ENCODE data around the gene TRAFD1.

The TRAFD1 gene

DNA sequence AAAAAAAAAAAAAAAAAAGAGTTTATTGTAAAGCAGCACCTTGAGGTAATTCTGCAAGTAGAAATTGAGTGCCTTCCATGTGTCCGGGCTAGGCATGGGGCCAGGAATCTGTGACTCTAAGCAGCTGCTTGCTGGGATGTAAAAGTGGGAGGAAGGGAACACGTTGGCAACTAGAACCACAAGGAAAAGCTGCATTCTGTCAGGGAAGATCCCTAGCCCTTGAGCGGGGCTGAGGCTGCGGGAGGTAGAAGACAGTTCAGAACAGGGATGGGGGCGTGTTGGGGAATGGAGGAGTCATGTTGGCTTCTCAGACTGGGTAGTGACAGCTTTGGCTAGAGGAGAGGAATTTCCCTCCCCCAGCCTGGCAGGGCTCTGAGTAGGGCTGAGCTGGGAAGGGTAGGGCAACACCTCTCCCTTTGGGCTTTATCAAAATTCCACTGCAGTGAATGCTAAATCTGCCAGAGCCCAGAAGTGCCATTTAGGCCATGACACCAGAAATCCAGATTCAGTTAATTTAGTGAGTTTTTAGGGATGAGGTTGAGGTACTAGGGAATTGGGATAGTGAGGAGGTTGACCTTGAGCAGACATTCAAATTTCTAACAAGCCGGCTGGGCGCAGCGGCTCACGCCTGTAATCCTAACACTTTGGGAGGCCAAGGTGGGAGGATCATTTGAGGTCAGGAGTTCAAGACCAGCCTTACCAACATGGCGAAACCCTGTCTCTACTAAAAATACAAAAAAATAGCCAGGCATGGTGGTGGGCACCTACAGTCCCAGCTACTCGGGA lies 3.4 kb upstream of the TRAFD1 start:
- peak; percentile 3; the same call in 2 of the 3 replicates for ATAC-seq
- TF ChIP-seq ARNTL (CRISPR knock-in tag; IDR thresholded peaks at IDR 0.05; ENCODE audit: borderline replicate concordance, low read depth) (no peak), ESRRG (CRISPR knock-in tag; IDR thresholded peaks at IDR 0.05) (no peak), ISL1 (CRISPR knock-in tag; IDR thresholded peaks at IDR 0.05) (no peak), PATZ1 (CRISPR knock-in tag; IDR thresholded peaks at IDR 0.05; ENCODE audit: borderline replicate concordance) (no peak), ZFP3 (CRISPR knock-in tag; IDR thresholded peaks at IDR 0.05) (no peak), RARB (CRISPR knock-in tag; IDR thresholded peaks at IDR 0.05) (no peak), PPARA (CRISPR knock-in tag; IDR thresholded peaks at IDR 0.05; ENCODE audit: borderline replicate concordance) (no peak), ZNF8 (CRISPR knock-in tag; IDR thresholded peaks at IDR 0.05) (no peak), SNAI2 (CRISPR knock-in tag; IDR thresholded peaks at IDR 0.05) (no peak), OSR1 (CRISPR knock-in tag; IDR thresholded peaks at IDR 0.05) (no peak), POU6F1 (CRISPR knock-in tag; IDR thresholded peaks at IDR 0.05; ENCODE audit: borderline replicate concordance, low read depth) (no peak), TCF4 (CRISPR knock-in tag; IDR thresholded peaks at IDR 0.05; ENCODE audit: borderline replicate concordance) (no peak), ZC3H10 (CRISPR knock-in tag; IDR thresholded peaks at IDR 0.05) (no peak), BACH2 (CRISPR knock-in tag; IDR thresholded peaks at IDR 0.05; ENCODE audit: borderline replicate concordance) (no peak)
- TF ChIP-seq, protein P1, sequence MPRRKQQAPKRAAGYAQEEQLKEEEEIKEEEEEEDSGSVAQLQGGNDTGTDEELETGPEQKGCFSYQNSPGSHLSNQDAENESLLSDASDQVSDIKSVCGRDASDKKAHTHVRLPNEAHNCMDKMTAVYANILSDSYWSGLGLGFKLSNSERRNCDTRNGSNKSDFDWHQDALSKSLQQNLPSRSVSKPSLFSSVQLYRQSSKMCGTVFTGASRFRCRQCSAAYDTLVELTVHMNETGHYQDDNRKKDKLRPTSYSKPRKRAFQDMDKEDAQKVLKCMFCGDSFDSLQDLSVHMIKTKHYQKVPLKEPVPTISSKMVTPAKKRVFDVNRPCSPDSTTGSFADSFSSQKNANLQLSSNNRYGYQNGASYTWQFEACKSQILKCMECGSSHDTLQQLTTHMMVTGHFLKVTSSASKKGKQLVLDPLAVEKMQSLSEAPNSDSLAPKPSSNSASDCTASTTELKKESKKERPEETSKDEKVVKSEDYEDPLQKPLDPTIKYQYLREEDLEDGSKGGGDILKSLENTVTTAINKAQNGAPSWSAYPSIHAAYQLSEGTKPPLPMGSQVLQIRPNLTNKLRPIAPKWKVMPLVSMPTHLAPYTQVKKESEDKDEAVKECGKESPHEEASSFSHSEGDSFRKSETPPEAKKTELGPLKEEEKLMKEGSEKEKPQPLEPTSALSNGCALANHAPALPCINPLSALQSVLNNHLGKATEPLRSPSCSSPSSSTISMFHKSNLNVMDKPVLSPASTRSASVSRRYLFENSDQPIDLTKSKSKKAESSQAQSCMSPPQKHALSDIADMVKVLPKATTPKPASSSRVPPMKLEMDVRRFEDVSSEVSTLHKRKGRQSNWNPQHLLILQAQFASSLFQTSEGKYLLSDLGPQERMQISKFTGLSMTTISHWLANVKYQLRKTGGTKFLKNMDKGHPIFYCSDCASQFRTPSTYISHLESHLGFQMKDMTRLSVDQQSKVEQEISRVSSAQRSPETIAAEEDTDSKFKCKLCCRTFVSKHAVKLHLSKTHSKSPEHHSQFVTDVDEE (CRISPR knock-in tag; IDR thresholded peaks at IDR 0.05) = no peak

DNA sequence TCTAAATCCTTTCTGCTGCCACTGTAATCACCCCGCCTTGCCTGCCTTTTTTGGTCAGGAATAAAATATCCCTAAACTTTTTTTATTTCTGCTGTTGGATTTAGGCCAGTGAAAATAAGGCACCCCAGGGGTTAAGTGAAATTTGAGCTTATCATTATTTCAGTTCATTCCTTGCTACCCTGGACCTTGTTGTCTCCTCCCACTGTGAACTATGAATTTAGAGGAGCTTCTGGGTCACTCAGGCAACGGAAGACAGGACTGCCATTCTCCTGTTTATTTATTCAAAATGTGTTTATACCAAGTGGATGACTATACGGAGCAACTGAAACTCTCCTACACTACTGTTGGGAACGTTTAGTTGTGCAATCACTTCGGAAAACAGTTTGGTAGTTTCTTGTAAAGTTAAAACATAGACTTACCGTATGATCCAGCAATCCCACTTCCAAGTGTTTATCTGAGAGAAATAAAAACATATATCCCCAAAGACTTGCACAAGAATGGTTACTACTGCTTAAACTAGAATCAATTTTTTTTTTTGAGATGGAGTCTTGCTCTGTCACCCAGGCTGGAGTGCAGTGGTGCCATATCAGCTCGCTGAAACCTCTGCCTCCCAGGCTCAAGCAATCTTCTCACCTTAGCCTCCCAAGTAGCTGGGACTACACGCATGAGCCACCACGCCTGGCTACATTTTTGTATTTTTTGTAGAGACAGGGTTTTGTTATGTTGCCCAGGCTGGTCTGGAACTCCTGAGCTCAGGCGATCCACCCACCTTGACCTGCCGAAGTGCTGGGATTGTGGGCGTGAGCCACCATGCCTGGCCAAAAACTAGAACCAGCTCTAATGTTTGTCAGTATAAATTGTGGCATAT lies 2.3 kb upstream of the TRAFD1 start:
- TF ChIP-seq ZNF565 (CRISPR knock-in tag; conservative IDR thresholded peaks at IDR 0.05; ENCODE audit: low read depth) (no peak), OSR1 (CRISPR knock-in tag; IDR thresholded peaks at IDR 0.05) (no peak), SNAI2 (CRISPR knock-in tag; IDR thresholded peaks at IDR 0.05) (no peak), ISL1 (CRISPR knock-in tag; IDR thresholded peaks at IDR 0.05) (no peak), ZFP3 (CRISPR knock-in tag; IDR thresholded peaks at IDR 0.05) (no peak), POU6F1 (CRISPR knock-in tag; IDR thresholded peaks at IDR 0.05; ENCODE audit: borderline replicate concordance, low read depth) (no peak), PATZ1 (CRISPR knock-in tag; IDR thresholded peaks at IDR 0.05; ENCODE audit: borderline replicate concordance) (no peak), ESRRG (CRISPR knock-in tag; IDR thresholded peaks at IDR 0.05) (no peak), PPARA (CRISPR knock-in tag; IDR thresholded peaks at IDR 0.05; ENCODE audit: borderline replicate concordance) (no peak), TCF4 (CRISPR knock-in tag; IDR thresholded peaks at IDR 0.05; ENCODE audit: borderline replicate concordance) (no peak), CSDC2 (CRISPR knock-in tag; IDR thresholded peaks at IDR 0.05) (no peak), ZNF70 (CRISPR knock-in tag; IDR thresholded peaks at IDR 0.05) (no peak), ZC3H10 (CRISPR knock-in tag; IDR thresholded peaks at IDR 0.05) (no peak), ZFP30 (CRISPR knock-in tag; IDR thresholded peaks at IDR 0.05) (no peak)
- ATAC-seq = no peak
